ENCODE results near the gene ACSS2.
A peak's percentile ranks its signal among the peaks of the same experiment; 100 is the strongest.

The ACSS2 gene

DNA sequence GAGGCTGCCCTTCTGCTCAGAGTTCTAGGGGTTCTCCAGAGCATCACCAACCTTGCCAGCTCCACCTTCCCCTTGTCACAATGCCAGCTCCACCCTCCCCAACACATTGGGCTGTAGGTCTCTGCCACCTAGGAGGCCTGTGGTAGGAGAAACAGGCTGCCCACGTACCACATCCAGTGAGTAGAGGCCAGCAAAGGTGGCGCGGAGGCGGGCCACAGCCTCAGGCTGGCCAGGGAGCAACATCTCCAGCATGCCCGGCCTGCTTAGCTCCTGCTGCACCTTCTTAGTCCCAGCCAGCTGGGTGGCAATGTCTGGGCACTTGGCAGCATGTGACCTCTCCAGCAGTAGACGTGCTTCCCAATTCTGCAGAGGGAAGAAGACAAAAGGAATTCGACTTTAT, 55.4 kb downstream of the ACSS2 start:
- Mint-ChIP-seq H3K27me3 (ENCODE audit: low read depth) (no peaks in the 10 kb centered on the region), H3K27ac (no peak overlapping the region), H3K4me1 (no peaks in the 10 kb centered on the region), H3K4me3 (no peak overlapping the region), H3K9me3 (no peaks in the 10 kb centered on the region), H3K36me3 (ENCODE audit: low read depth) (peaks cover 55% of the 10 kb centered on the region)
- no peak for TF ChIP-seq CTCF (IDR thresholded peaks at IDR 0.05; ENCODE audit: unreplicated experiment in 3 of 3)

DNA sequence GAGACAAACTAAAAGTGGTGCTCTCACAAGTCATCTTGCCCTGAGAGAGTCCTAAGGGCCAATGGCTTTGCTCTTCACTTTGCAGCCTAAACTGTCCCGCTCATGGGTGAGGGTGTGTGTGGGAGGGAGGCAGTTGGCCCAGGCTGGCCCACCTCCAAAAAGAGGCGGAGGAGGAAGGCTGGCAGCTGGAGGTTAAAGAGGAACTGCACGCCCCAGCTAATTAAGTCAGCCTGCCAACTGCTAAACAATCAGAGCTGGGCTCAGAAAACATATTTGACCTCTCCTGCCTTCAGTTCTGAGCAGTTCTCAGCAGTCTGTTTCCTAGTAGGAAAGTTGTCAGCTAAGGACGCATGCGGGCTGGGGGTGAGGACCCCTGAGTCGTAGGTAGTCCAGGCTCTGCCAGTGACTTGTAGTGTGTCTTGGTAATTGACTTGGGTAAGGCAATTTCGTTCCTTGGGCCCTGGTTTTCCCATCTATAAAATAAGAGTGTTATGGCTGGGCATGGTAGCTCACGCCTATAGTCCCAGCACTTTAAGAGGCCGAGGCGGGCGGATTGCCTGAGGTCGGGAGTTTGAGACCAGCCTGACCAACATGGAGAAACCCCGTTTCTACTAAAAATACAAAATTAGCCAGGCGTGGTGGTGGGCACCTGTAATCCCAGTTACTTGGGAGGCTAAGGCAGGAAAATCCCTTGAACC, 62.2 kb downstream of the ACSS2 start:
- no peaks in the 10 kb centered on the region for H3K27me3 Mint-ChIP-seq (ENCODE audit: low read depth)
- no peak for TF ChIP-seq CTCF (IDR thresholded peaks at IDR 0.05; ENCODE audit: unreplicated experiment in 3 of 3)
- peaks cover 53% of the 10 kb centered on the region for H3K36me3 Mint-ChIP-seq (ENCODE audit: low read depth)
- H3K4me3 Mint-ChIP-seq = no peak overlapping the region
- no peaks in the 10 kb centered on the region for H3K9me3 Mint-ChIP-seq
- H3K4me1 Mint-ChIP-seq = peaks cover 20% of the 10 kb centered on the region
- H3K27ac Mint-ChIP-seq = peak overlapping the region; percentile 2 to 94 (median 81)

- no peaks in the 10 kb centered on the region for H3K27me3 Mint-ChIP-seq (ENCODE audit: low read depth)
- no peaks in the 10 kb centered on the region for H3K9me3 Mint-ChIP-seq
- no peak overlapping the region for H3K4me3 Mint-ChIP-seq
- peak overlapping the region in 2 of 3 experiments; percentile 35 to 51 for H3K27ac Mint-ChIP-seq
- no peak for TF ChIP-seq CTCF (IDR thresholded peaks at IDR 0.05; ENCODE audit: unreplicated experiment in 3 of 3)
- H3K4me1 Mint-ChIP-seq = peaks cover 20% of the 10 kb centered on the region
- peaks cover 54% of the 10 kb centered on the region for H3K36me3 Mint-ChIP-seq (ENCODE audit: low read depth)
Observed at GRCh38 chr20:34940081-34940481, 63.7 kb downstream of the ACSS2 start.

DNA sequence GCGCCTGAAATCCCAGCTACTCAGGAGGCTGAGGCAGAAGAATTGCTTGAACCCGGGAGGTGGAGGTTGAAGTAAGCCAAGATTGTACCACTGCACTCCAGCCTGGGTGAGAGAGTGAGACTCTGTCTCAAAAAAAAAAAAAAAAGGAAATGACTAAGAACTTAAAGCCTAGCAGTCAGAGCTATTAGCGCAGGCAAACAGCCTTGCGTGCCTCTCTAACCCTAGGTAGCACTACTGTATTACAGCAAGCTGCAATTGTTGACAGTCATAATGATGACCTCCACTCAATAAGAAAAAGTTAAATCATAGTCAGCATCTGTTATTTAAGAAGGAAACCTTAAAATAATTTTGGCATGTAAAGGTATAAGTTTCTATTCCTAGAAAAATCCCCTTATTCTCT, 64.8 kb downstream of the ACSS2 start:
- Mint-ChIP-seq H3K9me3 (no peaks in the 10 kb centered on the region), H3K36me3 (ENCODE audit: low read depth) (peaks cover 59% of the 10 kb centered on the region), H3K4me3 (no peak overlapping the region), H3K4me1 (peaks cover 20% of the 10 kb centered on the region), H3K27ac (no peak overlapping the region), H3K27me3 (ENCODE audit: low read depth) (no peaks in the 10 kb centered on the region)
- TF ChIP-seq CTCF (IDR thresholded peaks at IDR 0.05; ENCODE audit: unreplicated experiment in 3 of 3) = no peak

DNA sequence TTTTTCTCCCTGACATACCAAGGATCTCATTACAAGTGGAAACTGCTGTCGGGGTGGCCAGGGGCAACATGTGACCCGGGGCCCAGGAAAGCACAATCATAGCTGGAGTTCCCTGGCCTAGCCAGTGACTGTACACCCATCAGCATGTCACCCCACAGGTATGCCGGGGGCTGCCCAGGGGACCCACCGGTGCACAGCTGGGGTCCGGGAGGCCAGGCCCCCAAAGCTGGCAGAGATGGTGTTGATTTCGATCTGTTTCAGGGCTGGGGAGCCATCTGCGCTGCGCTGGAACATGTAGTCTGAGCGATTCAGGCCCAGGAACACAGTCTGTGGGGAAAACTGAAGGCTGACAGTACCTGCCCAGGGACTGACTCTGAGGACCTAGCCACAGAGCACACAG, 65.9 kb downstream of the ACSS2 start:
- Mint-ChIP-seq H3K9me3 (no peaks in the 10 kb centered on the region), H3K4me1 (peaks cover 20% of the 10 kb centered on the region), H3K27ac (no peak overlapping the region), H3K27me3 (ENCODE audit: low read depth) (no peaks in the 10 kb centered on the region), H3K4me3 (no peak overlapping the region), H3K36me3 (ENCODE audit: low read depth) (peaks cover 57% of the 10 kb centered on the region)
- TF ChIP-seq CTCF (IDR thresholded peaks at IDR 0.05; ENCODE audit: unreplicated experiment in 3 of 3) = no peak

All from nephron (organoid).